Colonic mucosa (tissue), 4 donors: ENCODE results near the gene IFI35. TPM values are rescaled to one million over a fixed set of nuclear protein-coding genes. Genes with fewer than 3 reads are reported as not detected.

Experiments
- DNase-seq: peaks from one replicate; pipeline ENCODE4 v3.0.0-alpha.2; 2020
- H3K27ac ChIP-seq: fragments of 200-600 bp; one replicate; pipeline ENCODE4 v1.8.0; 2021
- H3K27me3 ChIP-seq: fragments of 200-600 bp; one replicate; pipeline ENCODE4 v1.8.0; 2021
- H3K36me3 ChIP-seq: fragments of 200-600 bp; one replicate; pipeline ENCODE4 v1.8.0; 2021
- H3K4me1 ChIP-seq: fragments of 200-600 bp; one replicate; pipeline ENCODE4 v1.8.0; 2021; ENCODE audit warnings: mild to moderate bottlenecking
- H3K4me3 ChIP-seq: fragments of 200-600 bp; one replicate; pipeline ENCODE4 v1.8.0; 2021
- H3K9ac ChIP-seq, 2 donors: one replicate each; pipeline ENCODE4 v1.7.0; 2013; ENCODE audit warnings: control low read depth in 2 of 2, low read depth in 2 of 2, low read length in 2 of 2
- H3K9me3 ChIP-seq: fragments of 200-600 bp; one replicate; pipeline ENCODE4 v1.8.0; 2021
- intact Hi-C: fragments of 100-400 bp; cut with DNase I; formaldehyde crosslinking; loops from one replicate; pipeline ENCODE4 v1.14.1; 2022
- total RNA-seq, 2 donors: library from RNA; stranded (reverse); fragmentation: NEBNext Ultra II Directional in 1 of 2; extraction: Animal tissue kit (Norgen Biotek cat#: 25700) in 1 of 2; gene quantifications; one replicate each; pipeline ENCODE4 v1.2.1, GENCODE V29; 2021
- TF ChIP-seq, protein P1 (sequence below): fragments of 200-600 bp; IDR thresholded peaks from one replicate; pipeline ENCODE4 v1.8.0; 2022; ENCODE audit warnings: antibody characterized with exemption, mild to moderate bottlenecking
- donor health status: healthy.
- donor health status: DM: no; HTN: no; CAD: no.
- donor health status: DM: no; HTN: no; CAD: no.

Gene IFI35
- total RNA-seq, 2 donors from 2014 or later: 25.9 to 27.9 TPM

- Histone ChIP-seq H3K27ac (no peak within 1 kb of the TSS), H3K36me3 (no peaks in the 10 kb centered on the region), H3K9ac (peak within 1 kb of the TSS; percentile 75 to 89), H3K9me3 (no peaks in the 10 kb centered on the region), H3K27me3 (no peaks in the 10 kb centered on the region), H3K4me3 (peak within 1 kb of the TSS; percentile 49), H3K4me1 (no peaks in the 10 kb centered on the region)
- peak; percentile 82 for DNase-seq
- TF ChIP-seq, protein P1, sequence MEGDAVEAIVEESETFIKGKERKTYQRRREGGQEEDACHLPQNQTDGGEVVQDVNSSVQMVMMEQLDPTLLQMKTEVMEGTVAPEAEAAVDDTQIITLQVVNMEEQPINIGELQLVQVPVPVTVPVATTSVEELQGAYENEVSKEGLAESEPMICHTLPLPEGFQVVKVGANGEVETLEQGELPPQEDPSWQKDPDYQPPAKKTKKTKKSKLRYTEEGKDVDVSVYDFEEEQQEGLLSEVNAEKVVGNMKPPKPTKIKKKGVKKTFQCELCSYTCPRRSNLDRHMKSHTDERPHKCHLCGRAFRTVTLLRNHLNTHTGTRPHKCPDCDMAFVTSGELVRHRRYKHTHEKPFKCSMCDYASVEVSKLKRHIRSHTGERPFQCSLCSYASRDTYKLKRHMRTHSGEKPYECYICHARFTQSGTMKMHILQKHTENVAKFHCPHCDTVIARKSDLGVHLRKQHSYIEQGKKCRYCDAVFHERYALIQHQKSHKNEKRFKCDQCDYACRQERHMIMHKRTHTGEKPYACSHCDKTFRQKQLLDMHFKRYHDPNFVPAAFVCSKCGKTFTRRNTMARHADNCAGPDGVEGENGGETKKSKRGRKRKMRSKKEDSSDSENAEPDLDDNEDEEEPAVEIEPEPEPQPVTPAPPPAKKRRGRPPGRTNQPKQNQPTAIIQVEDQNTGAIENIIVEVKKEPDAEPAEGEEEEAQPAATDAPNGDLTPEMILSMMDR: peak; percentile 50
- intact Hi-C loops: loop anchor here (10.0 kb wide), 2 partner anchors 290 to 320 kb away; no protein-coding TSS in a partner anchor
Measured at GRCh38 chr17:43024407-43025289, 18.1 kb downstream of the IFI35 start, which contains the start of gene RND2. Gene RND2 (plus strand): TSS chr17:43025231. CDS start chr17:43025348, 117 bp downstream.

- Histone ChIP-seq H3K9ac (peak overlapping the region in 1 of 2 donors; percentile 35), H3K27me3 (no peaks in the 10 kb centered on the region), H3K36me3 (no peaks in the 10 kb centered on the region), H3K9me3 (no peaks in the 10 kb centered on the region), H3K4me3 (peak overlapping the region; percentile 49), H3K27ac (no peak overlapping the region), H3K4me1 (no peaks in the 10 kb centered on the region)
- no peak for DNase-seq
- intact Hi-C loops: loop anchor here (10.0 kb wide), 2 partner anchors 290 to 320 kb away; no protein-coding TSS in a partner anchor
- TF ChIP-seq, protein P1: no peak
Measured at GRCh38 chr17:43025290-43025657, 18.7 kb downstream of the IFI35 start.

DNA sequence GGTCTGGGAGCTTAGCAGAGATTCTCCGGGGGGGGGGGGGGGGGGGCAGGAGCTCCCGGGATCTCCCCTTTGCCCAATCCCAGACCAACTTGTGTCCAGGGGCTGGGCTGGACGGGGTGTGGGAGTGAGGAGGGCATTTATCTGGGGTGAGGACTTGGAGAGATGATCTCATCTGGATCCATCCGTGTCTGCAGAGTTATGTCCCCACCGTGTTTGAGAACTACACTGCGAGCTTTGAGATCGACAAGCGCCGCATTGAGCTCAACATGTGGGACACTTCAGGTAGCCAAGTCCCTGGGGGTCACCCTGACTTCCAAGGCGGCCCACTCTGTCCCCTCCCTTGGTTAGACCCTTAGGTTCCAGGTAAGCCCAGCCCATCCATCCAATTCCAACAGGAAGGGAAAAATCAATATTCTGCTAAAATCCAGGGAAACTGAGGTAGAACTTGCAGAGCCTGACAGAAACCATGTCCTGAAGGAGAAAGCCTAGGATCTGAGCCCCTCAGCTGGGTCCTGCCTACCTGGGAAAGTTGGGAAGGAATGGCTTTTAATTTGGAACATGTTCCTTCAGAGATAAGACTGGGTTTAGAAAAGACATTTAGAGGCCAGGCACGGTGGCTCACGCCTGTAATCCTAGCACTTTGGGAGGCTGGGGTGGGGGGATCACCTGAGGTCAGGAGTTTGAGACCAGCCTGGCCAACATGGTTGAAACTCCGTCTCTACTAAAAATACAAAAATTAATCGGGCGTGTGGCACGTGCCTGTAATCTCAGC lies 19.4 kb downstream of the IFI35 start:
- H3K9ac ChIP-seq: no peak overlapping the region
- no peaks in the 10 kb centered on the region for H3K27me3 ChIP-seq
- no peaks in the 10 kb centered on the region for H3K4me1 ChIP-seq
- H3K36me3 ChIP-seq: no peaks in the 10 kb centered on the region
- no peak overlapping the region for H3K4me3 ChIP-seq
- no peak for DNase-seq
- TF ChIP-seq, protein P1: no peak
- intact Hi-C loops: loop anchor here (10.0 kb wide), 2 partner anchors 289 to 319 kb away; no protein-coding TSS in a partner anchor
- H3K27ac ChIP-seq: no peak overlapping the region
- H3K9me3 ChIP-seq: no peaks in the 10 kb centered on the region

GRCh38 chr17:43026595-43026994 lies 20.0 kb downstream of the IFI35 start:
- DNase-seq: no peak
- no peak overlapping the region for H3K27ac ChIP-seq
- intact Hi-C loops: loop anchor here (10.0 kb wide), 2 partner anchors 288 to 318 kb away; no protein-coding TSS in a partner anchor

More at GRCh38 chr17:43026595-43026994, 20.0 kb downstream of the IFI35 start:
- no peak overlapping the region for H3K9ac ChIP-seq
- H3K4me1 ChIP-seq: no peaks in the 10 kb centered on the region
- H3K36me3 ChIP-seq: no peaks in the 10 kb centered on the region
- H3K9me3 ChIP-seq: no peaks in the 10 kb centered on the region
- H3K4me3 ChIP-seq: no peak overlapping the region
- TF ChIP-seq, protein P1: no peak
- no peaks in the 10 kb centered on the region for H3K27me3 ChIP-seq
